Epidermal melanocyte (primary cell): ENCODE results near the gene KIDINS220.
"Not testable (repeated sequence)": the region's sequence is repeated elsewhere in the genome, so short reads cannot be mapped to it uniquely, and the experiment has no call there.

Experiments used
- DNase-seq: peaks from one replicate; pipeline ENCODE4 v3.0.0; 2011; ENCODE audit warnings: low spot score; ENCODE audit not compliant: insufficient read length

Gene KIDINS220

GRCh38 chr2:8754106-8754776 is 83.2 kb downstream of the KIDINS220 start:
- DNase-seq, result peak; percentile 76

GRCh38 chr2:8753609-8754008 is 83.8 kb downstream of the KIDINS220 start:
- no peak for DNase-seq

GRCh38 chr2:8752385-8752784 is 85.0 kb downstream of the KIDINS220 start:
- no peak for DNase-seq

- no peak for DNase-seq
These were observed 87.2 kb downstream of the KIDINS220 start for GRCh38 chr2:8750221-8750620.

- no peak for DNase-seq
These were observed 94.2 kb downstream of the KIDINS220 start for GRCh38 chr2:8743261-8743660.

GRCh38 chr2:8740136-8740535 is 97.3 kb downstream of the KIDINS220 start:
- no peak for DNase-seq

- no peak for DNase-seq
These were observed 99.7 kb downstream of the KIDINS220 start for GRCh38 chr2:8737571-8738175.

- no peak for DNase-seq
These were observed 104.8 kb downstream of the KIDINS220 start for GRCh38 chr2:8732601-8733000.

- DNase-seq, result no peak
These were observed 107.5 kb downstream of the KIDINS220 start for GRCh38 chr2:8729939-8730338.

- not testable (repeated sequence) for DNase-seq
These were observed 108.3 kb downstream of the KIDINS220 start for GRCh38 chr2:8729101-8729500.

GRCh38 chr2:8728305-8729015 is 109.0 kb downstream of the KIDINS220 start:
- no peak for DNase-seq

- DNase-seq, result no peak
These were observed 111.6 kb downstream of the KIDINS220 start for GRCh38 chr2:8725838-8726237.

GRCh38 chr2:8722986-8723385 is 114.4 kb downstream of the KIDINS220 start:
- DNase-seq, result no peak

- DNase-seq, result no peak
These were observed 116.0 kb downstream of the KIDINS220 start for GRCh38 chr2:8721410-8721809.

- no peak for DNase-seq
These were observed 116.7 kb downstream of the KIDINS220 start for GRCh38 chr2:8720741-8721140.

- no peak for DNase-seq
These were observed 117.9 kb downstream of the KIDINS220 start for GRCh38 chr2:8719528-8719927.

- DNase-seq, result no peak
These were observed 122.4 kb downstream of the KIDINS220 start for GRCh38 chr2:8714971-8715370.

- DNase-seq, result no peak
These were observed 123.1 kb downstream of the KIDINS220 start for GRCh38 chr2:8714283-8714682.

- DNase-seq, result no peak
These were observed 126.5 kb downstream of the KIDINS220 start for GRCh38 chr2:8710951-8711350.

GRCh38 chr2:8709611-8710010 is 127.8 kb downstream of the KIDINS220 start:
- DNase-seq, result no peak

- DNase-seq, result no peak
These were observed 132.5 kb downstream of the KIDINS220 start for GRCh38 chr2:8704906-8705305.

GRCh38 chr2:8701681-8702379 is 135.6 kb downstream of the KIDINS220 start:
- no peak for DNase-seq
